ENCODE results near the gene C20orf204.

The C20orf204 gene

DNA sequence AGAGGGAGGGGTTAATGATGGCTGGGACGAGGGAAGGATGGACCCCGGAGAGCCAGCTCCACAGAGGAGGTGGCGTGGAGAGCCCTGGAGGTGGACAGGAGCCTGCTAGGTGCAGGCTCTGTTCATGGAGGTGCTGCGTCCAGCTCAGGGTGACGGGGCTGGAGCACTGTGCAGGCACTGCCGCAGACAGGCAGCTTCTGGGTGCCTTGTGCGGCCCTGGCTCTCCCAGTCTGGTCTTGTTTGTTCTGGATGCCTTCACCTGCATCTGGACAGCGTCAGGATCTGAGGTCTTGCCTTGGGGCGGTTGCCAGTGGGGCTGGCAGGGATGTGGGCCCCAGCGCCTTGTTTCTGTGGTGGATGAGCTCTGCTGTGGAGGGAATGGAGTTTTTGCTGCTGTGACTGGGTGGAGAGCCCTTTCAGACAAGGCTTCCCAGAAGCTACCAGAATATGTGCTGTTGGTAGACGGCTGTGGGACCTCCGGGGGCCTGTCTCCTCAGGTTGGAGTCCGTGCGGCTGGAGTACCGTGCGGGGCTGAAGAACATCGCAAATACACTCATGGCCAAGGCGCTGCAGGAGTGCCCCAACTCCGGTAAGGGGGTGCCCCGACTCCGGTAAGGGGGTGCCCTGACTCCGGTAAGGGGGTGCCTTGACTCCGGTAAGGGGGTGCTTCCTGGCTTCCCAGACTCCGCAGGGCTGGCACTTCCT, 7.8 kb upstream of the C20orf204 start:
- DNase-seq = no peak

GRCh38 chr20:64029293-64030117, 6.5 kb upstream of the C20orf204 start:
- no peak for DNase-seq

- no peak for DNase-seq
Measured at GRCh38 chr20:64030371-64031134, 5.4 kb upstream of the C20orf204 start.

GRCh38 chr20:64031822-64032314, 4.1 kb upstream of the C20orf204 start:
- no peak for DNase-seq

DNA sequence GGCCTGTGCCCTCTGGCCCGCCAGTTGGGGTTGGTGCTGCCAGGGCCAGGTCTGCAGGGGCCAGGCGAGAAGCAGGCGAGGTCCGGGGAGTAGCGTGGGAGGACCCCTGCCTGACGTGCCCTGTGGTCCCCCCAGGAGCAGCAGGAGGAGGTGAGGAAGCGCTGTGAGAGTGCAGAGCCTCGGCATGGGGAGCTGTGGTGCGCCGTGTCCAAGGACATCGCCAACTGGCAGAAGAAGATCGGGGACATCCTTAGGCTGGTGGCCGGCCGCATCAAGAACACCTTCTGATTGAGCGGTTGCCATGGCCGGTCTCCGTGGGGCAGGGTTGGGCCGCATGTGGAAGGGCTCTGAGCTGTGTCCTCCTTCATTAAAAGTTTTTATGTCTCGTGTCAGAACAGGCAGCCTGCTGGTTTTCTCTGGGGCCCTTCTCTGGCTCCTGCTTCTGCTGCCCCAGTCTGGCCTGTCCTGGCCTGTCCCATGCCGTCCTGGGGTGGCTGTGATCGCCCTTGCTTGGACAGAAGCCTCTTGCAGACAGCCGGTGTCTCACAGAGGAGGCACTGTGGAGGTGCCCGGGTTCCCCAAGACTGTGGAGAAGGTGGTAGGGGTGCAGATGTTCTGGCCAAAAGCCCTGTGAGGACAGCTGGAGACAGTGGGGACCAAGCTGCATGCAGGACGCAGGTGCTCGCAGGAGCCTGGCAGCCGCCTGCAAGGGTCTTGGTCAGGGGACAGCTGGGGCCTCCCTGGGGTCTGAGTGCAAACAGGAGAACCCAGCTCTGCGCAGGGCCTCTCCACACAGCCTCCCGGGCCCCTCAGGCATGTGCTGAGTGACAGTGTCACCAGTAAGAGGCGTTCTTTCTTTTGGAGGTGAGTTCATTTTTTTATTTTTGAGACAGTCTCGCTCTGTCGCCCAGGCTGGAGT, 3.0 kb upstream of the C20orf204 start:
- no peak for DNase-seq

- no peak for DNase-seq
Measured at GRCh38 chr20:64033981-64034493, 1.9 kb upstream of the C20orf204 start.

DNA sequence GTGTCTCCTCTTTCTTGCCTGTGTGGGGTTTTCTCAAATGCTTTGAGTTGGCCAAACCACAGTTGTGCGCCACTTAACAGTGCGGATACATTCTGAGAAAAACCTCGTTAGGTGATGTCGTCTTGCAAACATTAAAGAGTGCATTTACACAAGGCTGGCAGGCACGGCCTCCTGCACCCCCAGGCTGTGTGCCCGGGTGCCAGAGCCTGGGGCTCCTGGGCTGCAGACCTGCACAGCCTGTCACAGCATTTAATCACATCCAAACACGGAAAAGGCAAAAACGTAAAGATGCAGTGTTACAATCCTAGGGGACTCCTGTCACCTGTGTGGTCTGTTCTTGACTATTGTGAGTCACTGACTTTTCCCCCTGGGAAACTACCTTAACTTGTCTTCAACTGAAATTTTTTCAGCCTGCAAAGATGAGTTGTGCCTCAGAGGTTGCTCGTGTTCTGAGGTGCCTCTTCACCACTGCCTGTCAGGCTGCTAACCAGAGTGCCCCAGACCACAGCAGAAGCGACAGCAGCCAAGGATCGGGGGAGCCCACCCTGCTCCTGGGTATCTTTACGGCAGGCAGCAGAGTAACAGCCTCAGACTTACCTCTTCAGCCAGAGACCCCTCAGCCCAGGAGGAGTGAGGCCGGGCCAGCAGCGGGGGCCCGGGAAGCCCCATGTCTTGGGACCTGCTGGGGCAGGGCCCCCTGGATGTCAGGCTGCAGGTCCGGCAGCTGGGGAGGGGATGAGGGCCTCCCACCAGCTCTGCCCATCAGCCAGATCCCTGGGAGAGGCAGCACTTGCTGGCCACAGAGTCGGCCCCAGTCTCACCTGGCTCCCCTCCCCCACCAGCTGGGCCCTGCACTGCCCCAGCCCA, 683 bp upstream of the C20orf204 start:
- DNase-seq = no peak

- no peak for DNase-seq
Measured at GRCh38 chr20:64036346-64037198, 590 bp downstream of the C20orf204 start.

DNA sequence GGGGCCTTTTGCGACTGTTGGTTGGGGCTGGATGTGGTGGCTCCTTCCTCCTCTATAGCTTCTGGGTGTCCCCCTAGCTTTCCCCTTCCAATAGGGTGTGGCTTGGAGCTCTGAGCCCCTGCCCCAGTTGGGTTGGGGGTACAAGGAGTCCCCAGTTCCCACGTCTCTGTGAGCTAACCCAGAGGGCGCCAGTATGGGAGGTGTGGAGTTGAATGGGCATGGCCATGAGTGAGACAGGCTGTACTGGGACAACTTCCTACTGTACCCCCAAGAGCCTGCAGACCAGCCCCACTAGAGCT, 1.2 kb downstream of the C20orf204 start:
- DNase-seq = no peak

GRCh38 chr20:64037498-64038213, 1.7 kb downstream of the C20orf204 start:
- DNase-seq = no peak

DNA sequence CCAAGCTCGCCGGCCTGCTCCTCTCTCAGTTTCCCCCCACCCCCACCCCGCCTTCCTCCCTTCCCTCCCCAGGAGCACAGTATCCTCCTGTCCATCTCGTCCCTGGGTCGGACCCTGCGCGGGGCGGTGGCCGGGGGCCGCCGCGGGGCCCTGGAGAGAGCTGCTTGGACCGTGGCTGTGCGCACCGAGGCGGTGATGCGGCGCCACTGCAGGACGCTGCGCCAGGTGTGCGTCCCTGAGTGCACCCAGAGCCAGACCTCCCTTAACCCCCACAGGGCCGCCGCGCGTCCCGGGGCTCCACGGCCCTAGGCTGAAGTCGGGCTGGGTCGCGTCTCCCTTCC, 2.2 kb downstream of the C20orf204 start:
- DNase-seq = no peak

- DNase-seq = peak; percentile 35 to 63
Measured at GRCh38 chr20:64038565-64039292, 2.7 kb downstream of the C20orf204 start.

- no peak for DNase-seq
Measured at GRCh38 chr20:64039293-64040160, 3.5 kb downstream of the C20orf204 start.

DNA sequence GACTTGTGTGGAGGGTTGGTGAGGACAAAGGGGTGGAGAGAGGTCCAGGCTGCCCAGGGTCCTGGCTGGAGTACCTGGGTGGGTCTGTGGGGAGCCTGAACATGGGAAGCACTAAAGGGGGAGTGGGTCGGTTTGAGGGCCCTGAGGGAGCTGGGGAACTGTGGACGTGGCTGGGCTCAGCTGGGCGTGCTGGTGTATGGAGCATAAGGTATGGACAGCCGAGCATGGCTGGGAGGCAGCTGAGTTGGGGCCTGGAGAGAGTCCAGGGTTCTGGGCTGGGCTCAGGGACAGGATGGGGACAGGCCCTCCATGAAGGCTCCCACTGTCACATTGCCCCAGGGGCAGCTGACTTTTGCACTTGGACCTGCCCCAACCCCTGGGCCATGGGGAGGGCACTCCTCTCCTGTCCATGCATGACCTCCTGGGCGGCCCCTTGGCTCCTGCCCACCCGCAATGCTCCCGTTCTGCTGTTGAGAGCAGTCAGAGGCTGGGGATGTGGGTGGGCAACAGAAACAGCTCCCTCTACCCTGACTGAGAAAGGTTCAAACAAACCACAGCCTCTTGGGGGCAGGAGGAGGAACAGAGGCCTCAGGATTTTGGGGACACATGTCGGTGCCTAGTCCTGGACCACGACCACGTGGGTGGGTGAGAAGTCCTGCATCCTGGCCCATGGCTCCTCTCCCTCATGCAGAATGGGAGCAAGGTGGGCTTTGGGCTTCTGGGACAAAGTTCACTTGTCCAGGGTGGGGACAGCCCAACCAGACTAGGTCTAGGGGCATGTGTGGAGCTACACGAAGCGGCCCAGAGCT, 4.5 kb downstream of the C20orf204 start:
- DNase-seq = no peak

- DNase-seq = no peak
Measured at GRCh38 chr20:64041040-64041780, 5.2 kb downstream of the C20orf204 start.

- DNase-seq = no peak
Measured at GRCh38 chr20:64041781-64042053, 5.7 kb downstream of the C20orf204 start.

Measured in bone marrow (tissue), 2 donors.